HG02943 (cell line): ENCODE measurements around the gene BRK1.
"Not testable (repeated sequence)": the region's sequence is repeated elsewhere in the genome, so short reads cannot be mapped to it uniquely, and the experiment has no call there.

ENCODE experiments used
- ATAC-seq: cut with Tn5 transposase; IDR thresholded peaks from one replicate; pipeline ENCODE4 v1.9.1; 2021; ENCODE audit warnings: mild to moderate bottlenecking, low read depth, moderate library complexity; ENCODE audit not compliant: unreplicated experiment

BRK1 gene

DNA sequence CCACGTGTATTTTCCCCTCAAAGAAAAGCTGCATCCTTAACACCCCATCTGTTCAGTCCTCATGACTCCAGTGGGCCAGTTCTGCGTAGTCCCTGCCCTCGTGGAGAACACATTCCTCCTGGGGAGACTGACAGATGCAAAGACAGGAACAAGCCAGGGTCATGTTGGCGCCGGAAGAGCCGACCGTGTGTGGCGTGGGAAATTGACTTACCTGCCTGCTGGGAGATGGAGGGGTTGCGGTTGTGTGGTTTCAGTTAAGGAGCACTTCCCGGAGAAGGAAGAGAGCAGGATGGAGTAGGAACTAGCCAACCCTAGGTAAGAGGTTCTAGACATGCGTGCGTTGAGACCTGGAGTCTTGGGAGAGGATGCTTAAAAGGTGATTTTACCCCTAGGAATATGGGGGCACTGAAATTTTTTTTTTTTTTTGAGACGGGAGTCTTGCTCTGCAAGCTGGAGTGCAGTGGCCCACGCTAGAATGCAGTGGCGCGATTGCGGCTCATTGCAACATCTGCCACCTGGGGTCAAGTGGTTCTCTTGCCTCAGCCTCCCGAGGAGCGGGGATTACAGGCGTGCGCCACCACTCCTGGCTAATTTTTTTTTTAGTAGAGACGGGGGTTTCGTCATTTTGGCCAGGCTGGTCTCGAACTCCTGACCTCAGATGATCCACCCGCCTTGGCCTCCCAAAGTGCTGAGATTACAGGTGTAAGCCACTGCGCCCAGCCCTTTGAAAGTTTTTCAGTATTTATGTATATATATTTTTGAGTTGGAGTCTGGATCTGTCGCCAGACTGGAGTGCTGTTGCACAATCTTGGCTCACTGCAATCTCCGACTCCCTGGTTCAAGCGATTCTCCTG, 27.5 kb downstream of the BRK1 start:
- no peak for ATAC-seq

DNA sequence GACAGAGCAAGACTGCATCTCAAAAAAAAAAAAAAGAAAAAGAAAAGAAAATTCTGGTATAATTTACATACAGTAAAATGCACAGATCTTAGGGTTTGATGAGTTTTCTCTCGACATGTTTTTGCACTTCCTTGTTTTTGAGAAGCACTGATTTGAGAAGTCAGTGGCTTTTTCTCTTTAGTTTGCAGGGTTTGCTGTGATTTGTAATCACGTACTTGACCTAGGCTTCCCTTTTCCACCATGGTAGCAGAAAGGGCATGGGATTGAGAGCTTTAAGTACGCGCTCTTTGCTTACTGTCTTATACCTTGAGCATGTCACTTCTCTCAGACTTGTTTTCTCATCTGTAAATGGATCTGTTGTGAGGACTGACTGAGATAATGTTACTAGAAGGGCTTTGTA, 30.2 kb downstream of the BRK1 start:
- no peak for ATAC-seq

DNA sequence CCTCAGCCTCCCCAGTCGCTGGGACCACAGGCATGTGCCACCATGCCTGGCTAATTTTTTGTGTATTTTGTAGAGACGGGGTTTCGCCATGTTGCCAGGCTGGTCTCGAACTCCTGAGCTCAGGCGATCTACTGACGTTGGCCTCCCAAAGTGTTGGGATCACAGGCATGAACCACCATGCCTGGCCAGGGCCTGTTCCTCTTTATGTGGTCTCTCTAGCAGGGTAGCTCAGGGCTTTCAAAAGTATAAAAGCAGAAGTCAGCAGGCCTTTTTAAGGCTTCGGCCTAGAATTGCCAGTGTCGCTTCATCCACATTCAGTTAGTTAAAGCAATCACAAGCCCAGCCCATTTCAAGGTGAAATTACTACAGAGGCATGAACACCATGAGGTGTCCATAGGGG, 33.8 kb downstream of the BRK1 start:
- ATAC-seq: no peak

DNA sequence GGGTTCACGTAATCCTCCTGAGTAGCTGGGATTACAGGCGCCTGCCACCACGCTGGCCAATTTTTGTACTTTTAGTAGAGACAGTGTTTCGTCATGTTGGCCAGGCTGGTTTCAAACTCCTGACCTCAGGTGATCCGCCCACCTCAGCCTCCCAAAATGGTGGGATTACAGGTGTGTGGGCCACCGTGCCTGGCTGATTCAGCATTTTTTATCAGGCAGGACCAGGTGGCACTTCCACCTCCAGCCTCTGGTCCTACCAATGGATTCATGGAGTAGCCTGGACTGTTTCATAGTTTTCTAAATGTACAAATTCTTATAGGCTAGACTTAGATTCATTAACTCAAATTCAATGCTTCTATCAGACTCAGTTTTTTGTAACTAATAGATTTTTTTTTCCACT, 35.5 kb downstream of the BRK1 start:
- no peak for ATAC-seq

DNA sequence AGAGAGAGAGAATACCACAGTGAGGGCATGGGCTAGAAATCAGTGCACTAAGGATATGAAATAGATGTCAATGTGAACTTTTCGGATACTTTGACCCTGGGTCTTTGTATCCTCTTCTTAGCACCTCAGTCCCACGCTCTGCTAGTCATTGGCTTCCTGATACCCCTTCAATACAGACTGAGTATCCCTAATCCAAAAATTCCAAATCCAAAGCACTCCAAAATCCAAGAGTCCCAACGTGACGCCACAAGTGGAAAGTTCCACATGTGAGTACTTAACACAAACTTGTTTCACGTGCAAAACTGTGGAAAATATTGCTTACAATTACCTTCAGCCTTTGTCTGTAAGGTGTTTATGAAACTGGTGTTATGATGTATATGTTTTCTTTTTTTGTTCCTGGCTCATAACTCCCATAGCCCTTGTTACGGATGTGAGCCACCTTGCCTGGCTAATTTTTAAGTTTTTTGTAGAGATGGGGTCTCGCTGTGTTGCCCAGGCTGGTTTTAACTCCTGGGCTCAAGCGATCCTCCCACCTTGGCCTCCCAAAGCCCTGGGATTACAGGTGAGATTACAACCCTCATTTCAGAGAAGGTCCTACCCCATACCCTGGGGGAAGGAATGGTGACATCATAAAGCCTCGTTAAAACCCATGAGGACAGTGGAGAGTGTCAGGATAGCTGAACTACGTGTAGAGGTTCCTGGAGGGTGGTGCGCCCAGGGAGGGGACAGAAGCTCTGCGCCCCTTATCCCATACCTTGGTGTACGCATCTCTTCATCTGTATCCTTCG, 39.1 kb downstream of the BRK1 start:
- no peak for ATAC-seq

DNA sequence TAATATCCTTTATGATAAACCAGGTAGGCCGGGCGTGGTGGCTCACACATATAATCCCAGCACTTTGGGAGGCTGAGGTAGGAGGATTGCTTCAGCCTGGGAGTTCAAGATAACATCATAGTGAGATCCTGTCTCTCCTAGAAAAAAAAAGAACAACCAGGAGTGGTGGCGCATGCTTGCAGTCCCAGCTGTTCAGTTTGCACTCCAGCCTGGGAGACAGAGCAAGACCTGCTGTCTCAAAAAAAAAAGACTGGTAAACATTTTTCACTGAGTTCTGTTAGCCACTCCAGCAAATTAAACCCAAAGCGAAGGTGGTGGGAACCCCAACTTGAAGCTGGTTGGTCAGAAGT, 39.6 kb downstream of the BRK1 start:
- ATAC-seq: no peak

DNA sequence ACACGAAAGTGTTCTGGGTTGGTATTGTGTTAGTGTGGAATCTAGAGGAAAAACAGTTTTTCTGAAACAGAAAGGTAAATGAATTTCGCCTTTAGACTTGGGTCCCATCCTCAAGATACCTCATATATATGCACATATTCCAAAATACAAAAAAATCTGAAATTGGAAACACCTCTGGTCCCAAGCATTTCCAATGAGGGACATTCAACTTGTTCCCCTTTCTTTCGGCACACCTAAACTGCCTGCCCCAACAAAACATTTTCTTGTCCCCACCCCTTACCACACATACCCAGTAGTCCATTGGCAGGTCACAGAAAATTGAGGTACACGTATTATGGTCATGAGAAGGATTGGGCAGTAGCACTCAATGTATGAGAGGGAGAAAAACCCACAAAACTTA, 40.2 kb downstream of the BRK1 start:
- ATAC-seq: no peak

DNA sequence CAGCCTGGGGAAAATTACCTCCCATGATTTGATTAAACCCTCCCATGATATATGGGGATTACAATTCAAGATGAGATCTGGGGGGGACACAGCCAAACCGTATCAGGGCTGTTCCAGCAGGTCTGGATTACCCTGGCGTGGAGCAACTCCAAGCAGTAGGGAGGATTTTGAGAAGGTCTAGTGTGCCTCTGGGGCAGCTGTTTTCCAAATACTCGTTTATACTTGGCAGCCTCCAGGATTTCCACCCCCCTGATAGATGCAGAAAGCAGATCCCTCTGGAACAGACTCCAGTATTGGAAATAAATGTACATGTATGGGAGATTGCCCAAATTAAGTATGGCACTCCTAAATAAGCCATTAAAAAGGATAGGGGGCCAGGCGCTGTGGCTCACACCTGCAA, 41.6 kb downstream of the BRK1 start:
- no peak for ATAC-seq

DNA sequence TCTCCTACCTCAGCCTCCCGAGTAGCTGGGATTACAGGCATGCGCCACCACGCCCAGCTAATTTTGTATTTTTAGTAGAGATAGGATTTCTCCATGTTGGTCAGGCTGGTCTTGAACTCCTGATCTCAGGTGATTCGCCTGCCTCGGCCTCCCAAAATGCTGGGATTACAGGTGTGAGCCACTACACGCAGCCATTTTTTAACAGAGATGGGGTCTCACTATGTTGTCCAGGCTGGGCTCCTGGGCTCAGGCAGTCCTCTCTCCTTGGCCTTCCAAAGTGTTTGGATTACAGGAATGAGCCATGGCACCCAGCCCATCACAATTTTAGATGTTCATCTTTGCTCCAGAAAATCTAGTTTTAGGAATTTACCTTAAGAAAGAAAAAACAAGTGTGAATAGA, 43.1 kb downstream of the BRK1 start:
- ATAC-seq: not testable (repeated sequence)

DNA sequence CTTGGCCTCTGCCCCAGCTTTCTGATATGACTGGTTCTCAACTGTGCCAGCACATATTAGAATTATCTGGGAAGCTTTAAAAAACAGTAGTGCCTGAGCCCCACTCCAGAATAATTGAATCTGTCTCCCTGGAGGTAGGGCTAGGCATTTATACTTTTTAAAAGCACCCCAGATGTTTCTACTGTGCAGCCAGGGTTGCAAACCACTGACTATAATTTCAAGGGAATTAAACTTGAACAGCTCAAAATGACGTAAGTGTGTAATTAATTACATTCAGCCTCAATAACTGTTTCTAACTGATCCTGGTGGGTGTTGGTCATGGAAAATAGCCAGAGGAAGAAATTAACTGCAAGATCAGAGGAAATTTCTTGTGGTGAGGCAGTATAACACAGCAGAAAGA, 44.9 kb downstream of the BRK1 start:
- no peak for ATAC-seq

DNA sequence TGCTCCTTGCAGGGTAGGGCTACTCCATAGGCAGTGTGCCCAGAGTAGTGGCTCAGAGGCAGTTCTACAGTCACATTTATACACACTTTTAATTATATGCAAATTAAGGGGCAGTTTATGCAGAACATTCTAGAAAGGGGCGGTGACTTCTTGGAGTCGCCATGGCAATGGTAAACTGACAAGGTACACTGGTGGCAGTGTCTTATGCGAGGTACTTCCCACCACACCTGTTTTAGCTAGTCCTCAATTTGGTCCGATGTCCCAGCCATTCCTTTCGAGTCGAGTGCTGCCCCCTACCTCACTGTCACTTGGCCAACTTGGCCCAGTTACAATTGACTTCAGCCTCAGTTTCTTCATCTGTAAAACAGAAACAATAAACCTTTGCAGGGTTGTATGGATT, 45.5 kb downstream of the BRK1 start:
- ATAC-seq: no peak

DNA sequence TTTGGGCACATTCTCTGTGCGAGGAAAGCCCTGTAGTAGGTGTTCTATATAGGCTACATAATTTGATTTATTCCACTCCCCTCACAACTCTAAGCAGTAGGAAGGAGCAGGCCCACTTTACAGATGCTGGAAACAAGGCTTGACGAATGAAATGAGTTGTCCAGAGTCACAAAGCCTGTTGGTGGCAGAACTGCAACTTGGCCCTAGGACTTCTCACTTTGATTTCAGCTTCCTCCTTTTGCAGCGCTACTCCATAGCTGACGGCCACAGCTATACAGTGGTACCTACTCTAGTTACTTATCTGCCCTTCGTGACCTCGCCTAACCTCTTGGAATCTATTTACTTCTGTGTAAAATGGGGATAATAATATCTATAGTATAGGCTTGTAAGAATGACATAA, 46.7 kb downstream of the BRK1 start:
- ATAC-seq: no peak

DNA sequence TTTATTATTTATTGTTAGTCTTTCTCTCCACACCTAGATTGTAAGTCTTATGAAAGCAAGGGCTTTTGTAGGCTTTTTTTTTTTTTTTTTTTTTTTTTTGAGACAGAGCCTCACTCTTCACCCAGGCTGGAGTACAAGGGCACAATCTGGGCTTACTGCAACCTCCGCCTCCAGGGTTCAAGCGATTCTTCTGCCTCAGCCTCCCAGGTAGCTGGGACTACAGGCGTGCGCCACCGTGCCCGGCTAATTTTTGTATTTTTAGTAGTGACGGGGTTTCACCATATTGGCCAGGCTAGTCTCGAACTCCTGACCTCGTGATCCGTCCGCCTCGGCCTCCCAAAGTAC, 48.7 kb downstream of the BRK1 start:
- ATAC-seq: not testable (repeated sequence)

DNA sequence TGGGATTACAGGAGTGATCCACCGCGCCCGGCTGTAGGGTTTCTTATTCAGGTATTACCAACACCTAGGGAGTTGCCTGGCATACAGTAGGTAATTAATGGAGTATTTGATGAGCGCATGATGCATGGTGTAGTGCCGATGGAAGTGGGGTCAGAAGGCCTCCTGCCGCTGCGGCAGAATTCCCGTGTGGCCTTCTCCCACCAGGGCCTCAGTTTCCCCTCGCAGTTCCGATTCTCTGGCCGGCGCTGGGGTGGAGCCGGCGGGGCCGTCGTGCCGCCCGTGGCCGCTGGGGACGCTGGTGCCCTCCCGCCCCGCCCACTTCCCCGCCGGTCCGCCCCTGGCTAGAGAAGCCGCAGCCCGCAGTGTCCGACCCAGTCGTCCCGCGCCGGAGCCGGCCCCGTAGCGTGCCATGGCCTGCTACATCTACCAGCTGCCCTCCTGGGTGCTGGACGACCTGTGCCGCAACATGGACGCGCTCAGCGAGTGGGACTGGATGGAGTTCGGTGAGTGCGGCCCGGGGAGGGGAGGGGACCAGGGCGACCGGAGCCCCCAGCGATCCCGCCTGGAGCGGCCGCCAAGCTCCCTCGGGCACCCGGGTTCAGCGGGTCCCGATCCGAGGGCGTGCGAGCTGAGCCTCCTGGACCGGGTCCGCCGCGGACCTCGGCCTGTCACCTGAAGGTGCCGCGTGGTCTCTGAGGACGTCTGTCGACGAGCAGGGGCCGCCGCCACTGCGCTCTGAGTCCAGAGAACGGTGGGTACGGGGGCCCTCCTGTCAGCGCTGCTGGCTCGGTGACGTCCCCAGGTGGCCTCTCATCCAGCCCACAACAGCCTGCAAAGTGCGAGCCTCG, 49.3 kb downstream of the BRK1 start, which contains the start of gene IRAK2:
TSS of gene IRAK2 (plus strand) at position 374 of the 848 bp plus-strand sequence. CDS start at position 410, 36 bp downstream.
- ATAC-seq: peak; percentile 67

DNA sequence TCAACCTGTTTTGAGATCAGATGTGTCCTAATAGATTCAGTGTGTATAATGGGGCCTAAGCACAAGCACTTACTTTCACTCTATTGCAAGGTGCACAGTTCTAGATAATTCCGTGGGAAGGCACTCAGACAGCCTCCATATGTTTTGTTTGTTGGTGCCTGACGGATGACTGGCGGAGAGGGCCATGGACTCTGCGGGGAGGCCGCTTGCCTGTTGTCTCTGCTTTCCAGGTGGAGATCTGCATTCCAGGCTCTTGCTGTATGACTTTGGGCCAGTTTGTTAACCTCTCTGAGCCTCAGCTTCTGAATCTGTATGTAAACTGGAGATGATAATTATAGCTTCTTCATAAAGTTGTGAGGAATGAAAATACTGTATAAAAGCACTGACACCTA, 50.7 kb downstream of the BRK1 start:
- no peak for ATAC-seq

DNA sequence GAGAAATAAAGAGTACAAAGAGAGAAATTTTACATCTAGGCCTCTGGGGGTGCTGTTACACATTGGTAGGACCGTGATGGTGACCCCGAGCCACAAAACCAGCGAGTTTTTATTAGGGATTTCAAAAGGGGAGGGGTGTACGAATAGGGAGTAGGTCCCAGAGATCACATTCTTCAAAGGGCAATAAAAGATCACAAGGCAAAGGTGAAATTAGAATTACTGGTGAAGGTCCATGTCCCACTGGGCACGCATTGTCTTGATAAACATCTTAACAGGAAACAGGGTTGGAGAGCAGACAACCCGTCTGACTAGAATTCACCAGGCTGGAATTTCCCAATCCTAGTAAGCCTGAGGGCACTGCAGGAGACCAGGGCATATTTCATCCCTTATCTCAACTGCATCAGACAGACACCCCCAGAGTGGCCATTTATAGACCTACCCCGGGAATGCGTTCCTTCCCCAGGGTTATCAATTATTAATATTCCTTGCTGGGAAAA, 53.6 kb downstream of the BRK1 start:
- ATAC-seq: no peak

DNA sequence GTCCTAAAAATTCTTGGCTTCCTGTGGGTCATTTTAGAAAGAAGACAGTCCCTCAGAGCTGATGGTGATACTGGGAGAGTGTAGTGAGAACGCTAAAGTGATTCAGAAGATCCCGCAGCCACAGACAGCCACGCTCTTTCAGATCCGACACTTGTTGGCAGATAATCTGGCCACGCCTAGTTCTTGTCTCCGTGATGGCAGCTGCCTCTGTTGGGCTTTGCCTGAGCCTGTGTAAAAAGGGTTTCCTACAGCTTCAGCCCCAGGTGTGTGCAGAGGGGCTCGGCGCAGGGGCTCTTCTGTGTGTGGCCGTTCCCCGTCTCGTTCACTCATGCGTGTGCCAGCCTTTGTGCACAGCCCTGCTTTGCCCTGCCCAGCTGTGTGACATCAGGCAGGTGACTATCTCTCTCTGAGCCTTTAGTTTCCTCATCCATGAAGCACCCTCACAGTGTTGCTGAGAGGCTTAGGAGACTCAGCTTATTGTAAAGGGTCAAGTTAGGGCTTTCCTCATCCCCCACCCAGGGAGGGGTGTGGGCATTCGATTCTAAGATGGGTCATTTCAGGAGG, 55.5 kb downstream of the BRK1 start:
- ATAC-seq: no peak

DNA sequence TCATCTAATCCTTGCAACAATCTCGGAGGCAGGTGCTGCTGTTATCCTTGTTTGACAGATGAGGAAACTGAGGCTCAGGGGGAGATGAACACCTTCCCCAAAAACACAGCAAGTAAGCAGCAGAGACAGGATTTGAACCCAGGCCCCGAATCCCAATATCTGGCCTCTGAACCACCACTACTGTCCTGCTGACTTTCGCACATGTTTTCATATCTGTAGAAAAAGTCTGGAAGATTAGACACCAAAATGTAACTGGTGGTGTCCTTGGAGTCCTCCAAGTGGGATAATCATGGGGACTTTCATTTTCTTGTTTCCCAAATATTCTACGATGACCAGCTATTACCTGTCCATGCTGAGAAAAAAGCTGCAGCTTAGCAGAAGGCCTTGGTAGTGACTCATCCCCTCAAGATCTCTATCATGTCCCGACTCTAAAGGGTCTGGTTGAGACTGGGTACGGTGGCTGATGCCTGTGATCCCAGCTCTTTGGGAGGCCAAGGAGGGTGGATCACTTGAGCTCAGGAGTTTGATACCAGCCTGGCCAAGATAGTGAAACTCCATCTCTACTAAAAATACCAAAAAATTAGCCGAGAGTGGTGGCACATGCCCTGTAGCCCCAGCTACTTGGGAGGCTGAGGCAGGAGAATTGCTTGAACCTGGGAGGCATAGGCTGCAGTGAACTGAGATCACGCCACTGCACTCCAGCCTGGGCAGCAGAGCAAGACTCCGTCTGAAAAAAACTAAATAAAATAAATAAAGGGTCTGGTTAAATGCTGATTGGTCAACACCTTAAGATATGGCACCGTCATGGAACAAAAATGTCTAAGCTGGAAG, 57.8 kb downstream of the BRK1 start:
- ATAC-seq: no peak

DNA sequence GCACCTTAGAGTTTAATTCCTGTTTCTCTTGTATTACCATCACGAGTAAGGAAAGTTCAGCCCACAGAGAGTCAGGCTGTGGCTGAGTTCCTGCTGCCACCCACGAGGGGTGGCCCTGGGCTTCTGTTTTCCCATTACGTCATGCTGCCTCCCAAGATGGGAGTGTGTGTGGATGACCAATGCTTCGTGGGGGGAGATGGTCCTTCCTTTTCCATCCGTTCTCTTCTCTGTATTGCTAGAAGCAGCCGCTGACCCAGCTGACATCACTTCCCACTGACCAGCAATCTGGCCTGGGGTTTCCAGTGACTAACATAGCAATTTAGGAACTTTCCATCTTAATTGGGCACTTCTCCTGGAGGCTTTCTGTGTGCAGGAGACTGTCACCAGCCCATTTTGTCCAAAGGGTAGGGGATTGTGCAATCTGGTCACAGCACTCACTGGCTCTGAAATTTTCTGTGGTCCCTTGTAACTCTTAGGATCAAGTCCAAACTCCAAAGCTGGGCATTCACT, 58.5 kb downstream of the BRK1 start:
- no peak for ATAC-seq
